Head of caudate nucleus (tissue), 42 donors: Measurements from ENCODE around the gene EBPL.
"Not testable (repeated sequence)": the region's sequence is repeated elsewhere in the genome, so short reads cannot be mapped to it uniquely, and the experiment has no call there.

Source experiments
- DNase-seq, 42 donors: peaks; one replicate each; pipeline versions ENCODE4 v3.0.0 to v3.0.0-alpha.2; 2020 to 2021; ENCODE audit warnings: mixed read lengths in 7 of 42
- intact Hi-C: fragments of 100-400 bp; cut with DNase I; formaldehyde crosslinking; loops from one replicate; pipeline ENCODE4 v1.15.0; 2022

The EBPL gene

GRCh38 chr13:49690995-49691784 lies at the start of gene EBPL:
EBPL (minus strand) TSS chr13:49691486; CDS start chr13:49691424, 62 bp downstream.
- intact Hi-C loops = no loop called here

DNA sequence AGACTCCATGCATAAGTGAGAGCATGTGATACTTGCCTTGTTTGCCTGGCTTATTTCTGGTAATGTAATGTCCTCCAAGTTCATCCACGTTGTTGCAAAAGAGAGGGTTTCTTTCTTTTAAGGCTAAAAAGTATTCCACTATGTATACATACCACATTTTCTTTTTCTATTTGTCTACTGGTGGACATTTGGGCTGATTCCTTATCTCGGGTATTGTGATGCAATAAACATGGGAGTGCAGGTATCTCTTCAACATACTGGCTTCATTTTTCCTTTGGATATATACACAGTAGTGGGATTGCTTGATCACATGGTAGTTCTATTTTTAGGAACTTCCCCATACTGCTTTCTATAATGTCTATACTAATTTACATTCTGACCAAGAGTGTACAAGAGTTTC lies 49.6 kb upstream of the EBPL start:
- intact Hi-C loops = no loop called here
- no peak for DNase-seq

More at GRCh38 chr13:49690995-49691784, at the start of gene EBPL:
- peak; percentile 63 to 94 (median 90) for DNase-seq

DNA sequence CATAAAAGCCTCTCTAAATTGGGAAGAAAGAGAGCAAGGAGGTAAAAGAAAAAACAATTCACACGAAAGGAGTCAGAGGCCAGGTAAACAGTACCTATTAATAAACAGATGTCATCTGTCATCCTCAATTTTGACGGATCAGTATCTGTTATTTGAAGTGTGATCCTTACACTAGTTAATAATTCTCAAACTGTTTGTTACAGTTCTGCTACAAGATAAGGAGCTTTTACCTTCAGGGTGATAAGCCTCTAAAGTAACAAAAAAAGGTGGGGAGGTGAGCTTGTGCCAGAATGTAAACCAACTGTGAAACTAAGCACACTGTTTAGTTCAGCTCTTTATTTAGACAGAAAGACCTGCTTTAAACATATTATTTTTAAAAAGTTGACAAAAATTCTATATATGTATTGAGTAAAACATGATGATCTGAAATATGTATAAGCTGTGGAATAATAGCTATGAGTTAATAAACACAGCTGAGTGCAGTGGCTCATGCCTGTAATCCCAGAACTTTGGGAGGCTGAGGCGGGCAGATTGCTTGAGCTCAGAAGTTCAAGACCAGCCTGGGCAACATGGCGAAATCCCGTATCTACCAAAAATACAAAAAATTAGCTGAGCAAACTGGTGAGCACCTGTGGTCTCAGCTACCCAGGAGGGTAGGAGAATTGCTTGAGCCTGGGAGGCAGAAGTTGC lies 48.4 kb upstream of the EBPL start:
- intact Hi-C loops = no loop called here
- no peak for DNase-seq

- peak in 1 of 42 donors; percentile 2 for DNase-seq
- intact Hi-C loops = no loop called here
These were observed 42.1 kb upstream of the EBPL start for GRCh38 chr13:49733181-49733951.

- DNase-seq = no peak
- intact Hi-C loops = no loop called here
These were observed 40.5 kb upstream of the EBPL start for GRCh38 chr13:49731766-49732165.

DNA sequence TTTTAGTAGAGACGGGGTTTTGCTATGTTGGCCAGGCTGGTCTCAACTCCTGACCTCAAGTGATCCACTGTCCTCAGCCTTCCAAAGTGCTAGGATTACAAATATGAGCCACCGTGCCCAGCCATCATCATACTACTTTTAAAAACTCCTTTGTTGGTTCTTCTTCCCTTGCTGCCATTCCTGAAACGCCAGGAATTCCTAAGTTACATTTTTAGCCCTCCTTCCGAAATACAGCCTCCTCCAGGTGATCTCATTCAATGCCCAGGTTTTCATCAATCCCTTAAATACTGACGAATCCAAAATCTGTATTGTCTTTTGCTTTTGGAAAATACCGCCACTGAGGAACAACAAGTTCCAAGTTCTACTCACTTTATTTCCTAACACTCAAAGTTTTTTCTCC lies 25.3 kb upstream of the EBPL start:
- intact Hi-C loops = no loop called here

GRCh38 chr13:49714757-49715156 lies 23.5 kb upstream of the EBPL start:
- intact Hi-C loops = no loop called here
- no peak for DNase-seq

More for the DNA sequence above, 25.3 kb upstream of the EBPL start:
- DNase-seq = no peak

DNA sequence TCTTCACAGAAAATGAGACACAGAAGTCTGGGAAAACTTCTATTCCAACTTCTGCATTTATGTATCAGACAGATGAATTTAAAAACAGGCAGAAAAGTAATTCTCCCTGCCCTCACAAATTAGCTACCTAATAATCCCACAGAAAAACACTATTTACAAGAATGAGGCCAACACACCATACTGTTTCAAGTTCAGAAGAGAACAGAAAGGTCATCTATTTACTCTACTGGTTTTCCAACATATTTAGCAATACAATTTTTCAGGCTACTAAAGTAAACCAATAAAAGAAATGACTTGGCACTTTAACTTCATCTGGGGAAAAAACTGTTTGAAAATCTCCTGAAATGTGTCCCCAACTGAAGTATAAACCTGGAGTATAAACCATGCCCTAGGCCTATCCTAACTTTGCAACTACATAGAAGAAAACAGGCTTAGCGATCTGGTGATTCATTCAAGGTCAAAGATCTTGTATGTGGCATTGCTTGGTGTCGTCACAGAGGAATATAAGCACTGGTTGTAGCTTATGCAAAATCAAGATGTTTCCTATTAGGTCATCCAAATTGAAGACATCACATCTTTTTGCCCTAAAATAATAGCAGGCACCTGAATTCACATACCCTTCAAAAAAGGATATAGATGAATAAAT lies 20.1 kb upstream of the EBPL start:
- intact Hi-C loops = no loop called here
- DNase-seq = no peak

GRCh38 chr13:49704264-49704663 lies 13.0 kb upstream of the EBPL start:
- DNase-seq, intact Hi-C loops: not testable (repeated sequence)

DNA sequence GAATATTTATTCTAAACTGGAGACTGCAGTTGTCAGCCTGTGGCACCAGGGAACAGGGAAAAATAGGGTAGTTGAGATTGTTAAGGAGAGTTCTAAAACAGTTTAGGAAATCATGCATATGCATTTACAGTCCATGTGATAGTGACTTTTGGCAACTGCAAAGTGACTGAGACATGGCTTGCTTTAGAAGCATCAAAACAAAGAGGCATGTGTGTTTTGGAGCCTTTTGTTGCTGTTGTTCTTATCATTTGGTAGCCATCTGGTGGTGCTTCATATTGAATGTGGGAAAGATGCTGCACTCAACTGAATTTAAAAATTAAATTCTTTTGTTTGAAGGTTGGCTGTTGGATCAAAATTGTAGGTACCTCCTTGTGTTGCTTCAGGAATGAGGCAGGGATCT lies 10.2 kb upstream of the EBPL start:
- intact Hi-C loops = no loop called here

GRCh38 chr13:49697468-49697867 lies 6.2 kb upstream of the EBPL start:
- DNase-seq = no peak
- intact Hi-C loops = no loop called here

More for the DNA sequence above, 10.2 kb upstream of the EBPL start:
- DNase-seq = peak in 1 of 42 donors; percentile 13

DNA sequence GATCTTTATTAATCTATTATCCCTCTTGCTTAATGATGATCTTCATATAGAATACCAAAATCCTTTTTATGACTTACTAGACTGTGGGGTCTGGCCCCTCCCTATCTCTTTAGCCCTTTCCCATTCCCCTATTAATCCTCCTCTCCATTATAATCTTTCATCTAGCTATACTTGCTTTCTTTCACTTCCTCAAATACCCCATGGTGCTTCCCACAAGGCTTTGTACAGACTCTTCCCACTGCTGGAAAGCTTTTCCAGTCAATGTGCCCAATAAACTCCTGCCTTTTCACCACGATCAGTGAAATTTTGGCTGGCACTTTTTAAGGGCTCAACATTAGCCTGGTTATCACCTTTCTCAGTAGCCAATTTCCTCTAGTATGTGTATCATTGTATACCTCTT lies 3.2 kb upstream of the EBPL start:
- intact Hi-C loops = no loop called here
- no peak for DNase-seq

DNA sequence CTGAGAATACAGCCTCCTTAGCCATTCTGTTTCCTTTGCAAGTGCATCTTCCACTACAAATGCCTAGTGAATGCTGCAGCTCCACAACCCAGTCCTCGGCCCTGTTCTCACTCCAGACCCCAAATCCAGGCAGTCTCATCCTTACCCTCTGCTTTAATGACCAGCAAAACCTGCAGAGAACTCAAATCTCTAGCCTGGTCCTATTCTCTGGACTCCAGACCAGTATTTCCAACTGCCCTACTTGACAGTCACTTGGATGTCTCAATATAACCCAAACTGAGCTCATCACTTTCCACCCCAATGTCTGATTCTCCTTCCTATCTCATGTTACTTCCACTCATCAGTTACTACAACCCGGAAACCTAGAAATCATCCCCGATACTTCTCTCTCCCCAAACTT lies 2.6 kb upstream of the EBPL start:
- no peak for DNase-seq
- intact Hi-C loops = no loop called here

DNA sequence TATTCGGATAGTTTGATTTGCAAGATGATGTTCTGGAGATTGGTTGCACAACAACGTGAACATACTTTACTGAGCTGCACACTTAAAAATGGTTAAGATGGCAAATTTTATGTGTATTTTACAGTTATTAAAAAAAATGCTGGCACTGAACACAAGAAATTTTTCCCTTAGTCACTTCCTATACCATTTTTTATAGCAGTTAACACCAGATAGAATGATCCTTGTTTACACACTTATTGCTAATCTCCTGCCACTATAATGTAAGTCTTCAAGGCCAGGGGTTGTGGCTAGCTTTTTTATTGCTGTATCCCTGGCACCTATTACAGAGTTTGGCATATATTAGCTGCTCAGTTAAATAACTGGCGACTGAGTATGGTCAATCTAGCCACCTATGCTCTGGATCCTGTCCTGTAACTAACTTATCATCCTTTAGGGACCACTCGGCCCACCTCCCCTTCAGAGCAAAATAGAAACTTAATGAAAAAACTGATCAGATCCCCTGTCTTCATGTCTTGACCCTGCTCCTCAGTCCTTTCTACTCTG lies 2.0 kb upstream of the EBPL start:
- intact Hi-C loops = no loop called here
- no peak for DNase-seq

GRCh38 chr13:49690133-49690994 lies 922 bp downstream of the EBPL start:
- no peak for DNase-seq
- intact Hi-C loops = no loop called here

- intact Hi-C loops = no loop called here
- no peak for DNase-seq
These were observed 7.8 kb downstream of the EBPL start for GRCh38 chr13:49683489-49683888.

GRCh38 chr13:49681842-49682435 lies 9.3 kb downstream of the EBPL start:
- intact Hi-C loops = no loop called here
- no peak for DNase-seq

DNA sequence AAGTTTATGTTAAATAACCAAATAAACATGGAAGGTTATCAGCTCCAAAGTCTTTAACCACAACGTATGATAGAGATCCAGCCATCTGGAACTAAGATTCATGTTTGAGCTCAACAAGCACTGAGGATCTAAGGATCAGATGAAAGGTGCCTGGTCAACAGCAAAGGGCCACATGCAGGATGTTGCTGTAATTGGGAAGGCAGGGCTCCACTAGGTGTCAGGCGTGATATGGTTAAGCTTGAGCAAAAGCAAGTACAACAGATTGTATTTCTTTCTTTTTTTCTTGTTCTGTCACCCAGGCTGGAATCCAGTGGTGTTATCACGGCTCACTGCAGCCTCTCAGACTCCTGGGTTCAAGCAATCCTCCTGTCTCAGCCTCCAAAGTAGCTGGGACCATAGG lies 12.0 kb downstream of the EBPL start:
- no peak for DNase-seq
- intact Hi-C loops = loop anchor here (10.0 kb wide), 1 partner anchor 116 kb away; the partner anchor contains the start of gene KPNA3
